Panc1 (cell line): ENCODE data around the gene NME2.

Source experiments
- CTCF ChIP-seq: fragments of 450-650 bp; IDR thresholded peaks from 2 replicates; pipeline ENCODE4 v1.5.1; 2017; ENCODE audit warnings: mild to moderate bottlenecking
- POLR2AphosphoS5 ChIP-seq: IDR thresholded peaks from 2 replicates; pipeline ENCODE4 v1.6.1; 2012; ENCODE audit warnings: mild to moderate bottlenecking, low read depth, low read length, moderate library complexity
- TF ChIP-seq, protein P1 (sequence below), 2 experiments: IDR thresholded peaks; 2 replicates each; pipeline ENCODE4 v1.6.1; 2011 to 2012; ENCODE audit warnings: low read depth in 2 of 2, control low read depth in 1 of 2, low read length in 1 of 2, mild to moderate bottlenecking in 1 of 2, moderate library complexity in 1 of 2; ENCODE audit not compliant: insufficient read depth in 1 of 2

DNA sequence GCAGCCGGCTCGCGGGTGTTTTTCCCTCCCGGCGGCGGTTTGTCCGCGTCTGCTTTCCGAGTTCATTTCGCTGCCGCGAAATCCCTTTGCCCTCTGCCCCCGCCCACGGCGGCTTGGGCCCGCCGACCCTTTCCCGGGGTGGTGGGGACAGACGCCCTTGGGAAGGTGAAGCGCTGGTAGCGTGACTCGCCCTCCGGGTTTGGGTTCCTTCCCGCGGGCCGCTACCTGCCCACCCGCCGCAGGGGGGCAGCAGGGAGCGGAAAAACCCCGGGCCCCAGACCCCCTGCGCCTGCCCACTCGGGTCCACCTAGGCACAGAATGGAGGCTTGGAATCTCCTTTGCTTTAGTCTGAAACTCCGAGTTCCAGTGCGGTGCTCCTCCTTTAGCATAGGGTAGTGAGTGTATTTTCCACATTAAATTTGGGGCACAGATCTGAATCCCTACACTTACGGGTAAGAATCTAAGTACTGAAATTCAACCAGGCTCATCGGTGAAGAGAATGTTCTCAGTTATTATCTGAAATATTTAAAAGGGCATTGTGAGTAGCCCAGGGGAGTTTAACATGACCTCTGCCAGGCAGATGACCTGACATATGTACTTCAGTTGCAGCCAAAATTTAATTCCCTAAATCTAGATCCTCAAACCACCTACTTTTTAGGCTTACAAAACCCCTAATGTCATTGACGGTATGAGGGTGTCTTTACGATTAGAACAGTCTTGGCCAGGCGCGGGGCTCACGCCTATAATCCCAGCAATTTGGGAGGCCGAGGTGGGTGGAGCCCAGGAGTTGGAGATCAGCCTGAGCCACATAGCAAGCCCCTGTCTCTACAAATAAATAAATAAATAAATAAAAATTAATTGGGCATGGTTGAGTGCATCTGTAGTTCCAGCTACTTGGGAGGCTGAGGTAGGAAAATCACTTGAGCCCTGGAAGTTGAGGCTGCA, 1.0 kb downstream of the NME2 start:
- TF ChIP-seq CTCF (peak; percentile 94), POLR2AphosphoS5 (no peak)
- TF ChIP-seq, protein P1, sequence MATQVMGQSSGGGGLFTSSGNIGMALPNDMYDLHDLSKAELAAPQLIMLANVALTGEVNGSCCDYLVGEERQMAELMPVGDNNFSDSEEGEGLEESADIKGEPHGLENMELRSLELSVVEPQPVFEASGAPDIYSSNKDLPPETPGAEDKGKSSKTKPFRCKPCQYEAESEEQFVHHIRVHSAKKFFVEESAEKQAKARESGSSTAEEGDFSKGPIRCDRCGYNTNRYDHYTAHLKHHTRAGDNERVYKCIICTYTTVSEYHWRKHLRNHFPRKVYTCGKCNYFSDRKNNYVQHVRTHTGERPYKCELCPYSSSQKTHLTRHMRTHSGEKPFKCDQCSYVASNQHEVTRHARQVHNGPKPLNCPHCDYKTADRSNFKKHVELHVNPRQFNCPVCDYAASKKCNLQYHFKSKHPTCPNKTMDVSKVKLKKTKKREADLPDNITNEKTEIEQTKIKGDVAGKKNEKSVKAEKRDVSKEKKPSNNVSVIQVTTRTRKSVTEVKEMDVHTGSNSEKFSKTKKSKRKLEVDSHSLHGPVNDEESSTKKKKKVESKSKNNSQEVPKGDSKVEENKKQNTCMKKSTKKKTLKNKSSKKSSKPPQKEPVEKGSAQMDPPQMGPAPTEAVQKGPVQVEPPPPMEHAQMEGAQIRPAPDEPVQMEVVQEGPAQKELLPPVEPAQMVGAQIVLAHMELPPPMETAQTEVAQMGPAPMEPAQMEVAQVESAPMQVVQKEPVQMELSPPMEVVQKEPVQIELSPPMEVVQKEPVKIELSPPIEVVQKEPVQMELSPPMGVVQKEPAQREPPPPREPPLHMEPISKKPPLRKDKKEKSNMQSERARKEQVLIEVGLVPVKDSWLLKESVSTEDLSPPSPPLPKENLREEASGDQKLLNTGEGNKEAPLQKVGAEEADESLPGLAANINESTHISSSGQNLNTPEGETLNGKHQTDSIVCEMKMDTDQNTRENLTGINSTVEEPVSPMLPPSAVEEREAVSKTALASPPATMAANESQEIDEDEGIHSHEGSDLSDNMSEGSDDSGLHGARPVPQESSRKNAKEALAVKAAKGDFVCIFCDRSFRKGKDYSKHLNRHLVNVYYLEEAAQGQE (IDR thresholded peaks at IDR 0.05; ENCODE audit: insufficient read depth in 1 of 2, low read depth in 2 of 2, low read length in 1 of 2), result no peak
